Astrocyte (in vitro differentiated cells and primary cell): Measurements from ENCODE around the gene AMACR. TPM values are rescaled to one million over a fixed set of nuclear protein-coding genes. Genes with fewer than 3 reads are reported as not detected.
A peak's percentile ranks its signal among the peaks of the same experiment; 100 is the strongest.

Experiments
- DNase-seq: peaks from one replicate; pipeline ENCODE4 v3.0.0-alpha.2; 2010; ENCODE audit warnings: low read depth
- FAIRE-seq: peaks from 2 replicates; lab custom pipeline; 2011; peaks lifted over from hg19 to GRCh38; lab: Jason Lieb, UNC
- H2AFZ ChIP-seq: 2 replicates; pipeline ENCODE4 v1.6.0; 2012; ENCODE audit warnings: low read depth, low read length, inconsistent platforms
- H3K27ac ChIP-seq: 2 replicates; pipeline ENCODE4 v1.5.1; 2011; ENCODE audit warnings: low read depth, low read length, inconsistent platforms
- H3K27me3 ChIP-seq: 2 replicates; pipeline ENCODE4 v1.6.0; 2011; ENCODE audit warnings: low read length, inconsistent platforms; ENCODE audit not compliant: insufficient read depth
- H3K36me3 ChIP-seq: 2 replicates; pipeline ENCODE4 v1.5.1; 2011; ENCODE audit warnings: low read length, inconsistent platforms; ENCODE audit not compliant: insufficient read depth
- H3K4me1 ChIP-seq: 2 replicates; pipeline ENCODE4 v1.5.1; 2011; ENCODE audit warnings: low read length, inconsistent platforms; ENCODE audit not compliant: insufficient read depth
- H3K4me2 ChIP-seq: 2 replicates; pipeline ENCODE4 v1.6.0; 2012; ENCODE audit warnings: low read length, inconsistent platforms
- H3K4me3 ChIP-seq: 2 replicates; pipeline ENCODE4 v1.5.1; 2011; ENCODE audit warnings: low read depth, mild to moderate bottlenecking, low read length, inconsistent platforms; ENCODE audit not compliant: insufficient read depth
- H3K79me2 ChIP-seq: 2 replicates; pipeline ENCODE4 v1.6.0; 2012; ENCODE audit warnings: mild to moderate bottlenecking, low read length, inconsistent platforms; ENCODE audit not compliant: insufficient read depth
- H3K9ac ChIP-seq: 2 replicates; pipeline ENCODE4 v1.6.0; 2012; ENCODE audit warnings: mild to moderate bottlenecking, low read length, inconsistent platforms
- H3K9me3 ChIP-seq: 2 replicates; pipeline ENCODE4 v1.5.1; 2012; ENCODE audit warnings: low read depth, mild to moderate bottlenecking, low read length, inconsistent platforms; ENCODE audit not compliant: insufficient read depth
- H4K20me1 ChIP-seq: 2 replicates; pipeline ENCODE4 v1.6.0; 2012; ENCODE audit warnings: low read length, inconsistent platforms; ENCODE audit not compliant: insufficient read depth
- H3K27ac Mint-ChIP-seq: one replicate; pipeline ENCODE4 v1.8.0; 2021; ENCODE audit warnings: mild to moderate bottlenecking, mixed read lengths; ENCODE audit not compliant: unreplicated experiment
- H3K27me3 Mint-ChIP-seq: one replicate; pipeline ENCODE4 v1.8.0; 2021; ENCODE audit warnings: low read depth, mixed read lengths; ENCODE audit not compliant: unreplicated experiment
- H3K36me3 Mint-ChIP-seq: one replicate; pipeline ENCODE4 v1.8.0; 2021; ENCODE audit warnings: low read depth, mixed read lengths; ENCODE audit not compliant: unreplicated experiment
- H3K4me1 Mint-ChIP-seq: one replicate; pipeline ENCODE4 v1.8.0; 2021; ENCODE audit warnings: low read depth, mixed read lengths; ENCODE audit not compliant: unreplicated experiment
- H3K4me3 Mint-ChIP-seq: one replicate; pipeline ENCODE4 v1.8.0; 2021; ENCODE audit warnings: mild to moderate bottlenecking, moderate library complexity, mixed read lengths; ENCODE audit not compliant: unreplicated experiment
- H3K9me3 Mint-ChIP-seq: one replicate; pipeline ENCODE4 v1.8.0; 2021; ENCODE audit warnings: mild to moderate bottlenecking, mixed read lengths; ENCODE audit not compliant: unreplicated experiment
- CTCF ChIP-seq: IDR thresholded peaks from 2 replicates; pipeline ENCODE4 v1.5.1; 2011; ENCODE audit warnings: low read depth, mild to moderate bottlenecking, inconsistent platforms, low read length, moderate library complexity; ENCODE audit not compliant: insufficient read depth
- EZH2 ChIP-seq: IDR thresholded peaks from 2 replicates; pipeline ENCODE4 v1.6.1; 2012; ENCODE audit warnings: mild to moderate bottlenecking, low read length, inconsistent platforms; ENCODE audit not compliant: insufficient read depth
- total RNA-seq: library from RNA; stranded (reverse); gene quantifications from 2 replicates; pipeline ENCODE4 v1.2.1, GENCODE V29; 2021

AMACR gene
- total RNA-seq, 1 donor from 2014 or later, result 13.4 TPM

GRCh38 chr5:34039398-34040157, 31.7 kb upstream of the AMACR start:
- Histone ChIP-seq H3K36me3 (no peaks in the 10 kb centered on the region), H3K4me1 (peaks cover 4% of the 10 kb centered on the region), H3K27ac (no peak overlapping the region), H3K4me3 (no peak overlapping the region), H3K27me3 (no peaks in the 10 kb centered on the region), H3K4me2 (no peak overlapping the region), H3K9ac (no peak overlapping the region), H3K79me2 (no peaks in the 10 kb centered on the region), H3K9me3 (no peaks in the 10 kb centered on the region), H2AFZ (no peak overlapping the region), H4K20me1 (no peaks in the 10 kb centered on the region)
- TF ChIP-seq EZH2 (no peak), CTCF (no peak)
- no peaks in the 10 kb centered on the region for H3K27me3 Mint-ChIP-seq
- H3K27ac Mint-ChIP-seq, result no peak overlapping the region
- DNase-seq (no peak), FAIRE-seq (no peak)
- no peaks in the 10 kb centered on the region for H3K9me3 Mint-ChIP-seq
- H3K4me3 Mint-ChIP-seq, result no peak overlapping the region
- peaks cover 32% of the 10 kb centered on the region for H3K4me1 Mint-ChIP-seq
- H3K36me3 Mint-ChIP-seq, result peaks cover 6% of the 10 kb centered on the region

- Histone ChIP-seq H3K9ac (no peak overlapping the region), H2AFZ (no peak overlapping the region), H3K4me1 (peaks cover 4% of the 10 kb centered on the region), H3K27ac (no peak overlapping the region), H4K20me1 (no peaks in the 10 kb centered on the region), H3K36me3 (no peaks in the 10 kb centered on the region), H3K9me3 (no peaks in the 10 kb centered on the region), H3K79me2 (no peaks in the 10 kb centered on the region), H3K4me2 (no peak overlapping the region), H3K4me3 (no peak overlapping the region), H3K27me3 (no peaks in the 10 kb centered on the region)
- Mint-ChIP-seq H3K9me3 (no peaks in the 10 kb centered on the region), H3K4me1 (peaks cover 32% of the 10 kb centered on the region), H3K4me3 (peak overlapping the region; percentile 40), H3K36me3 (peaks cover 6% of the 10 kb centered on the region), H3K27me3 (no peaks in the 10 kb centered on the region), H3K27ac (peak overlapping the region; percentile 53)
- FAIRE-seq, result no peak
- DNase-seq, result no peak
- TF ChIP-seq EZH2 (no peak), CTCF (no peak)
These were observed 31.0 kb upstream of the AMACR start for GRCh38 chr5:34038838-34039237.

- Histone ChIP-seq H3K4me3 (no peak overlapping the region), H3K4me1 (peaks cover 4% of the 10 kb centered on the region), H3K9me3 (no peaks in the 10 kb centered on the region), H4K20me1 (no peaks in the 10 kb centered on the region), H3K4me2 (no peak overlapping the region), H3K27me3 (no peaks in the 10 kb centered on the region), H3K27ac (no peak overlapping the region), H3K79me2 (no peaks in the 10 kb centered on the region), H3K36me3 (no peaks in the 10 kb centered on the region), H3K9ac (no peak overlapping the region), H2AFZ (no peak overlapping the region)
- H3K9me3 Mint-ChIP-seq, result no peaks in the 10 kb centered on the region
- peaks cover 6% of the 10 kb centered on the region for H3K36me3 Mint-ChIP-seq
- TF ChIP-seq EZH2 (no peak), CTCF (no peak)
- H3K4me3 Mint-ChIP-seq, result peak overlapping the region; percentile 40
- DNase-seq (no peak), FAIRE-seq (no peak)
- no peaks in the 10 kb centered on the region for H3K27me3 Mint-ChIP-seq
- peak overlapping the region; percentile 53 for H3K27ac Mint-ChIP-seq
- H3K4me1 Mint-ChIP-seq, result peaks cover 32% of the 10 kb centered on the region
These were observed 30.5 kb upstream of the AMACR start for GRCh38 chr5:34038390-34038789.
